Ammon's horn (tissue), 1 donor: ENCODE measurements around the gene MYO7B.

Experiments
- DNase-seq: peaks from one replicate; pipeline ENCODE4 v3.0.0-alpha.2; 2016; ENCODE audit warnings: low spot score

MYO7B gene

GRCh38 chr2:127664065-127664894, 128.8 kb downstream of the MYO7B start:
- DNase-seq = no peak

- no peak for DNase-seq
These were observed 129.4 kb downstream of the MYO7B start for GRCh38 chr2:127664895-127665225.

GRCh38 chr2:127665267-127665893, 129.9 kb downstream of the MYO7B start:
- DNase-seq = no peak

GRCh38 chr2:127669056-127669455, 133.6 kb downstream of the MYO7B start:
- no peak for DNase-seq

- DNase-seq = no peak
These were observed 134.8 kb downstream of the MYO7B start for GRCh38 chr2:127670055-127670956.

- no peak for DNase-seq
These were observed 135.4 kb downstream of the MYO7B start for GRCh38 chr2:127670957-127671290.

GRCh38 chr2:127671557-127672302, 136.2 kb downstream of the MYO7B start:
- no peak for DNase-seq

- no peak for DNase-seq
These were observed 137.1 kb downstream of the MYO7B start for GRCh38 chr2:127672341-127673224.

GRCh38 chr2:127673291-127674069, 138.0 kb downstream of the MYO7B start:
- no peak for DNase-seq

- no peak for DNase-seq
These were observed 139.0 kb downstream of the MYO7B start for GRCh38 chr2:127674241-127675209.

- no peak for DNase-seq
These were observed 140.1 kb downstream of the MYO7B start, which contains the start of gene LIMS2 for GRCh38 chr2:127675331-127676261. TSS of gene LIMS2 (minus strand) at chr2:127675530. CDS start at chr2:127675024, 506 bp downstream.

GRCh38 chr2:127676906-127677305, 141.4 kb downstream of the MYO7B start:
- DNase-seq = no peak

- DNase-seq = no peak
These were observed 143.0 kb downstream of the MYO7B start for GRCh38 chr2:127678531-127678930.

GRCh38 chr2:127678991-127679390, 143.5 kb downstream of the MYO7B start:
- DNase-seq = no peak

- DNase-seq = no peak
These were observed 144.3 kb downstream of the MYO7B start for GRCh38 chr2:127679680-127680361.

GRCh38 chr2:127680706-127681287, 145.3 kb downstream of the MYO7B start:
- no peak for DNase-seq
